Peyer's patch (tissue), 4 donors: ENCODE data around the gene PCNT. TPM values are rescaled to one million over a fixed set of nuclear protein-coding genes. Genes with fewer than 3 reads are reported as not detected.

ENCODE experiments used
- DNase-seq, 3 donors: peaks; one replicate each; pipeline ENCODE4 v3.0.0-alpha.2; 2017 to 2019
- H3K27ac ChIP-seq, 4 donors: fragments of 200-600 bp; sonication (generic); one replicate each; pipeline ENCODE4 v1.5.1; 2016 to 2019
- H3K27me3 ChIP-seq, 2 donors: fragments of 200-600 bp; sonication (generic); one replicate each; pipeline ENCODE4 v1.5.1; 2019
- H3K36me3 ChIP-seq, 3 donors: fragments of 200-600 bp; sonication (generic); one replicate each; pipeline ENCODE4 v1.5.1; 2016 to 2019
- H3K4me1 ChIP-seq, 4 donors: fragments of 200-600 bp; sonication (generic); one replicate each; pipeline ENCODE4 v1.5.1; 2016 to 2019
- H3K4me3 ChIP-seq, 4 donors: fragments of 200-600 bp; sonication (generic); 1 replicate in 3 of 4; 2 replicates in 1 of 4; pipeline ENCODE4 v1.5.1; 2016 to 2019; ENCODE audit warnings: mild to moderate bottlenecking in 1 of 4
- H3K9me3 ChIP-seq, 4 donors: fragments of 200-600 bp; sonication (generic); one replicate each; pipeline ENCODE4 v1.5.1; 2016 to 2019; ENCODE audit warnings: mild to moderate bottlenecking in 1 of 4
- CTCF ChIP-seq, 6 experiments: fragments of 450-650 bp in 4 of 6; fragments of 200-600 bp in 2 of 6; sonication (generic) in 1 of 6; IDR thresholded peaks; one replicate each; pipeline ENCODE4 v1.5.1; 2017 to 2019; ENCODE audit warnings: antibody characterized with exemption in 6 of 6, mild to moderate bottlenecking in 3 of 6, moderate library complexity in 1 of 6
- POLR2A ChIP-seq, 2 donors: fragments of 450-650 bp; IDR thresholded peaks; one replicate each; pipeline ENCODE4 v1.5.1; 2017; ENCODE audit warnings: antibody characterized with exemption in 2 of 2, mild to moderate bottlenecking in 2 of 2, moderate library complexity in 2 of 2
- total RNA-seq, 4 donors: library from RNA; depleted of rRNA; stranded (reverse); fragments of >200 nt; gene quantifications; one replicate each; pipeline ENCODE4 v1.1.0, GENCODE V29; 2016

Gene PCNT
- total RNA-seq, 4 donors from 2014 or later = 29.2 to 119 (median 59.5) TPM

DNA sequence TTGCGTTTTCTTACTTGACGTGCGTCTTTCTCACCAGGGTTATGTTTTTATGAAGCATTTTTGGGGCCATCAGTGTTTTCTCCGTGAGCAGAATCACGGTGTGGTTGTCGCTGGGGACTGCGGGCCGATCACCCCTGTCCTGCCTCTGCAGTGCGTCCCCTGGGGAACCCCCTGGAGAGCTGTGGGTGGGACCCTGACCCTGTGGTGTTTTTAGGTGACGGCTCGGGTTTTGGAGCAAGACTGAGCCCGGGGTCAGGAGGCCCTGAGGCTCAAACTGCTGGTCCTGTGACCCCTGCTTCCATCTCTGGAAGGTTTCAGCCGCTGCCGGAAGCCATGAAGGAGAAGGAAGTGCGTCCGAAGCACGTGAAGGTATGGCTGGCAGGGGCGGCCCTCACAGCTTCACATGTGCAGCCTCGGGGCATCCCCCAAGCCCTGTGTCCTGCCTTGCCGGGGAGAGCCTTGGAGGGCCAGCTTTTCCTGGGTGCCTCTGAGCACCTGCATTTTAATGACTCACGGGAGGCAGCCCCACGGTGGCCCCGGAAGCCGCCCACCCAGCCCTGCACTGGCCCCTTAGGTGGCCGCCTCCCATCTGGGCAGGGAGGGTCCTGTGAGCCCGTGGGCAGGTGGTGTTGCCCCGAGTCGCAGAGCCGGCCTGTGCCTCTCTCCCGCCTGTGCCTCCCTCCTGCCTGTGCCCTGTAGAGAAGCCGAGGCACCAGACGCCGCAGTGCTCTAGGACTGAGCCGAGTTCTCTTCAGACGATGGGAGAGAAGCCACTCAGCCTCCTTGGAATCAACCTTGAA lies 98.0 kb downstream of the PCNT start:
- Histone ChIP-seq H3K36me3 (peaks cover 0 to 47% (median 0%) of the 10 kb centered on the region in 3 donors), H3K9me3 (no peaks in the 10 kb centered on the region), H3K4me3 (no peak overlapping the region), H3K4me1 (no peaks in the 10 kb centered on the region), H3K27ac (no peak overlapping the region), H3K27me3 (no peaks in the 10 kb centered on the region)
- TF ChIP-seq POLR2A (IDR thresholded peaks at IDR 0.05) = no peak
- no peak for TF ChIP-seq CTCF (IDR thresholded peaks at IDR 0.05)
- DNase-seq = no peak

GRCh38 chr21:46422636-46423241 lies 98.8 kb downstream of the PCNT start:
- no peak overlapping the region for H3K27ac ChIP-seq
- H3K4me1 ChIP-seq = no peaks in the 10 kb centered on the region
- no peaks in the 10 kb centered on the region for H3K9me3 ChIP-seq
- H3K4me3 ChIP-seq = no peak overlapping the region
- TF ChIP-seq CTCF (IDR thresholded peaks at IDR 0.05) (no peak), POLR2A (IDR thresholded peaks at IDR 0.05) (no peak)
- peaks cover 0 to 55% (median 0%) of the 10 kb centered on the region in 3 donors for H3K36me3 ChIP-seq
- DNase-seq = no peak
- no peaks in the 10 kb centered on the region for H3K27me3 ChIP-seq

DNA sequence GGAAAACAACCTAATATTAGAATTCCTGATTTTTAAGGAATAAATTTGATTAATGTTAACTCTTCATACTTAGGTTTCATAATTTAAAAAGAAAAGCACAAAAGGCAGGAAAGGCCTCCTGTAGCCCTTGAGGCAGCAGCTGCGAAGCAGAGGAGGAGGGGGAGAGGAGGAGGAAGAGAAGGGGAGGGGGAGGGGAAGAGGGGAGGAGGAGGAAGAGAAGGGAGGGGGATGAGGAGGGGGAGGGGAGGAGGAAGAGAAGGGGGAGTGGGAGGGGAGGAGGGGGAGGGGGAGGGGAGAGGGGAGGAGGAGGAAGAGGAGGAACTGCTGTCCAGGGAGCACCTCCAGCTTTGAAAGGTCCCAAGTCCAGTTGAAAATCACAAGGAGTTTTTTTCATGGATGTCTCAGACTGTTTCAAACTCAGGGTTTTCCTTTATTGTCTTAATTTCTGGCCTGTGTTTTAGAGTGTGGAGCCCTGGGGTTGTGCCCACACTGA lies 99.6 kb downstream of the PCNT start:
- no peak for TF ChIP-seq CTCF (IDR thresholded peaks at IDR 0.05)
- no peak for TF ChIP-seq POLR2A (IDR thresholded peaks at IDR 0.05)
- no peak for DNase-seq
- Histone ChIP-seq H3K27me3 (no peaks in the 10 kb centered on the region), H3K4me3 (no peak overlapping the region), H3K9me3 (no peaks in the 10 kb centered on the region), H3K27ac (peak overlapping the region in 3 of 4 donors; percentile 20 to 60 (median 22)), H3K36me3 (peaks cover 0 to 58% (median 0%) of the 10 kb centered on the region in 3 donors), H3K4me1 (no peaks in the 10 kb centered on the region)

DNA sequence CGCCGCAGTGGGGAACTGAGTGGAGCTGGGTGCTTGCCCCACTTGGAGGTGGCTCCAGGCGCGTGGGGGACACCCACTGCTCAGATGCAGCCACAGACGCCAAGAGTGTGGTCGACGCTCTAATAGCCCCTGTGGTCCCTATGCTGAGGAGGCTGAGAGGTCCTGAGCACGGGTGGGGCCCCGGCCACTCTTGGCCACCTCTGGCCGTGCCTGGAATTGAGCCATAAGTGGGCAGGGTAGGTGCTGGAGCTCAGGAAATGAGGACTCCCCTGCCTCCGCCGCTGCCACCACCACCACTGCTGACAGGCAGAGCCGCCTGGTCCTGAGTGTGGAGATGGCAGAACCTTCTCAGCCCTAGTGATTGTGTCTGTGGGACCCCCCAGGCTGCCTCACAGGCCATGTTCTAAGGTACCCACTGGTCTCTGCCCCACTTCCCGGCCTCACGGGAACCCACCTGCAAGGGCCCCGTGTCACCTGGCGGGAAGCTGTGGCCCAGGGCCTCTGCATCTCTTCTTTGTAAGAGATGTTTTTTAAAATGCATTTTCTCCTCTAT lies 100.2 kb downstream of the PCNT start:
- no peaks in the 10 kb centered on the region for H3K4me1 ChIP-seq
- peaks cover 0 to 60% (median 0%) of the 10 kb centered on the region in 3 donors for H3K36me3 ChIP-seq
- no peaks in the 10 kb centered on the region for H3K9me3 ChIP-seq
- TF ChIP-seq POLR2A (IDR thresholded peaks at IDR 0.05) (no peak), CTCF (IDR thresholded peaks at IDR 0.05) (no peak)
- no peak overlapping the region for H3K4me3 ChIP-seq
- peak overlapping the region in 3 of 4 donors; percentile 20 to 60 (median 22) for H3K27ac ChIP-seq
- no peaks in the 10 kb centered on the region for H3K27me3 ChIP-seq
- no peak for DNase-seq

DNA sequence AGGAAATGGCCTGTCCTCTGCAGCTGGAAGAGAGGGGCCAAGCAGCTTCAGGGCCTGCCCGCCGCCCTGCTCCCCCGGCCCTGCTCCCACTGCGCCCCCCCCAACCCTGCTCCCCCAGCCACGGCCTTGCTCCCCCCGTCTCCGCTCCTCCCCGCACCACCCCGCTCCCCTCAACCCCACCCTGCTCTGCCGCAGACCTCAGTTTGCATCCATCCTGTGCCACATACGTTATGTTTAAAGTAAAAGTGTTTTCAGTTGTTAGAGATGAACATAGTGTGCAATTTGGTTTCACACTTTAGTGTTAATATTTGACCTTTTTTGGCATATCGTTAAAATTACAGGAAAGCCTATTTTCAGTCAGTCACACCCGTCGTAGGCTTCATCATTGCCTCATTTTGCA lies 100.7 kb downstream of the PCNT start:
- H3K27ac ChIP-seq = peak overlapping the region in 3 of 4 donors; percentile 44 to 72 (median 60)
- no peaks in the 10 kb centered on the region for H3K9me3 ChIP-seq
- H3K4me3 ChIP-seq = no peak overlapping the region
- DNase-seq = peak in 1 of 3 donors; percentile 35
- H3K27me3 ChIP-seq = no peaks in the 10 kb centered on the region
- TF ChIP-seq POLR2A (IDR thresholded peaks at IDR 0.05) (no peak), CTCF (IDR thresholded peaks at IDR 0.05) (no peak)
- H3K36me3 ChIP-seq = peaks cover 0 to 56% (median 0%) of the 10 kb centered on the region in 3 donors
- no peaks in the 10 kb centered on the region for H3K4me1 ChIP-seq
